ENCODE results near the gene LY6G6F. TPM values are rescaled to one million over a fixed set of nuclear protein-coding genes. Genes with fewer than 3 reads are reported as not detected.

Gene LY6G6F, protein sequence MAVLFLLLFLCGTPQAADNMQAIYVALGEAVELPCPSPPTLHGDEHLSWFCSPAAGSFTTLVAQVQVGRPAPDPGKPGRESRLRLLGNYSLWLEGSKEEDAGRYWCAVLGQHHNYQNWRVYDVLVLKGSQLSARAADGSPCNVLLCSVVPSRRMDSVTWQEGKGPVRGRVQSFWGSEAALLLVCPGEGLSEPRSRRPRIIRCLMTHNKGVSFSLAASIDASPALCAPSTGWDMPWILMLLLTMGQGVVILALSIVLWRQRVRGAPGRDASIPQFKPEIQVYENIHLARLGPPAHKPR
- total RNA-seq (not detected), polyA plus RNA-seq (not detected)
- long read RNA-seq, donor 1 = 0 reads
- long read RNA-seq, donor 2, partial matches to known transcripts = 0 of 1 reads
- long read RNA-seq, donor 2, other reads (novel, unspliced or antisense) = 0 of 1 reads
- long read RNA-seq, donor 3 = 0 reads

GRCh38 chr6:31706599-31706998, at the start of gene LY6G6F:
LY6G6F (plus strand) TSS chr6:31706866; CDS start chr6:31706907, 41 bp downstream.
- H3K4me1 ChIP-seq (ENCODE audit: insufficient read depth) = peaks cover 7% of the 10 kb centered on the region
- no peak within 1 kb of the TSS for H3K27ac ChIP-seq
- TF ChIP-seq CTCF (IDR thresholded peaks at IDR 0.05) (no peak), POLR2A (IDR thresholded peaks at IDR 0.05) (no peak), EP300 (IDR thresholded peaks at IDR 0.05) (no peak)
- intact Hi-C loops (cut with DNase I) = no loop called here
- 41 to 49% (median 43%) methylated on average over 3 of the region's 3 CpGs for WGBS, 3 donors
- H3K9me3 ChIP-seq = no peaks in the 10 kb centered on the region
- no peaks in the 10 kb centered on the region for H3K36me3 ChIP-seq
- H3K4me3 ChIP-seq = no peak within 1 kb of the TSS
- H3K27me3 ChIP-seq = no peaks in the 10 kb centered on the region
- DNase-seq = no peak

- no peak overlapping the region for H3K4me3 ChIP-seq
- no peaks in the 10 kb centered on the region for H3K36me3 ChIP-seq
- intact Hi-C loops (cut with DNase I) = no loop called here
- peaks cover 16% of the 10 kb centered on the region for H3K4me1 ChIP-seq (ENCODE audit: insufficient read depth)
- DNase-seq = no peak
- H3K27ac ChIP-seq = no peak overlapping the region
- TF ChIP-seq CTCF (IDR thresholded peaks at IDR 0.05) (no peak), EP300 (IDR thresholded peaks at IDR 0.05) (no peak), POLR2A (IDR thresholded peaks at IDR 0.05) (no peak)
- no peaks in the 10 kb centered on the region for H3K27me3 ChIP-seq
- H3K9me3 ChIP-seq = no peaks in the 10 kb centered on the region
- WGBS, 3 donors = 69 to 73% (median 71%) methylated on average over 6 of the region's 6 CpGs
Measured at GRCh38 chr6:31657406-31658157, 49.1 kb upstream of the LY6G6F start.

DNA sequence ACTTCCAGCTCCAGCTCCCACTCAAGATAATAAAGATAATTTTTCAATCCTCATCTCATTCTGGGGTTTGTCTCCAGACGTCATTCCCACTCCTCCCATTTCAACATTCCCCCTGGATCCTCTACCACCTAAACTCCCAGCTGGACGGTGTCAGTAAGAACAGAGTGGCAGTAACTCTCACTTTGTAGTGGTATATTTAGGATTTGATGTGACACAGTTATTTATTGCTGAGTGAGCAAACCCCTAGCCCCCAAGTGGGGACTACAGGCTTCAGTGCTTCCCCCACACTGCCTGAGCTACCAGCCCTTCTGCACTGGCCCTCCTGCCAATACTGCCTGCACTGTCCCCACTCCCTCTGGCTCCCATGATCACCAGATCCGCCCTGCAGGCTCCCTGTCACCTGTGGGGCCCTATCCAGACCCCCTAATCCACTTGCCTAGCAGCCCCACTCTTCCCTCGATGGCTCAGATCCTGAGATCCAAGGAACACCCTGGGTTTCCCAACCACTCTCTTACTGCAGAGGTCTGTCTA, 48.4 kb upstream of the LY6G6F start:
- Histone ChIP-seq H3K36me3 (no peaks in the 10 kb centered on the region), H3K27me3 (no peaks in the 10 kb centered on the region), H3K4me3 (no peak overlapping the region), H3K9me3 (no peaks in the 10 kb centered on the region), H3K27ac (no peak overlapping the region), H3K4me1 (ENCODE audit: insufficient read depth) (peaks cover 20% of the 10 kb centered on the region)
- 70 to 75% (median 72%) methylated on average over 4 of the region's 4 CpGs for WGBS, 3 donors
- TF ChIP-seq CTCF (IDR thresholded peaks at IDR 0.05) (no peak), POLR2A (IDR thresholded peaks at IDR 0.05) (no peak), EP300 (IDR thresholded peaks at IDR 0.05) (no peak)
- intact Hi-C loops (cut with DNase I) = no loop called here
- no peak for DNase-seq

DNA sequence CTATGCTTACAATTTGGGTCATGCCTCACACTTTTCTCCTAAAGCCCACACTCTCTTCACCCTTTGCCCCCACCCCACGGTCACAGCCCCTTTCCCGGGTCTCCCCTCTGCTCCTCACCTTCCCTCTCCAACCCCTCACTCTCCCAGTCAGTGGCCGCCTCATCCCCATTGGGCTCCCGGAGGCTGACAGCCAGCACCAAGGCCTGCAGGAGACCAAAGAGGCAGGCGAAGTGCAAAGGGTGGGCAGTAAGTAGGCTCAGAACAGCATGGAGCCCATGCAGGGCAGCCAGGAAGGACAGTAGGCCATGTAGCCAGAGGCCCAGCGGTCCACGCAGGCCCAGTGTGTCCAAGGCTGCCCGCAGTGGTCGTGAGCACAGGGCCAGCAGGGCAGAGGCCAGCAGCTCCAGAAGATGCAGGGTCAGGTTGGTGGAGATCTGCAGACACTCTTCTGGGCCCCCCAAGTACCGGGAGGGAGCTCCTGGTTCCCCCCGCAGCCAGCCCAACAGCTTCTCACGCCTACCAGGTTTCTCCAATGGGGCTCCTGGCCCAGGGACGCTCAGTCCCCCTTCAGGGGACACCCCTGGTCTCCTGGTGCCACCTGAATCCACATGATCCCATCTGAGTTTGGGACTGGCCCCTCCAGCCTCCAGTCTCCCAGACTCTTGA, 47.5 kb upstream of the LY6G6F start:
- no peaks in the 10 kb centered on the region for H3K36me3 ChIP-seq
- no peak for TF ChIP-seq CTCF (IDR thresholded peaks at IDR 0.05)
- TF ChIP-seq EP300 (IDR thresholded peaks at IDR 0.05) = no peak
- TF ChIP-seq POLR2A (IDR thresholded peaks at IDR 0.05) = no peak
- H3K9me3 ChIP-seq = no peaks in the 10 kb centered on the region
- H3K27ac ChIP-seq = peak overlapping the region; percentile 27 to 55
- no peaks in the 10 kb centered on the region for H3K27me3 ChIP-seq
- H3K4me3 ChIP-seq = peak overlapping the region; percentile 86
- peaks cover 23% of the 10 kb centered on the region for H3K4me1 ChIP-seq (ENCODE audit: insufficient read depth)
- intact Hi-C loops (cut with DNase I) = no loop called here
- WGBS, 3 donors = 70 to 76% (median 74%) methylated on average over 13 of the region's 13 CpGs
- DNase-seq = no peak

Measured in ovary (tissue), 10 donors.